ENCODE measurements around the gene LDB2.

The LDB2 gene

DNA sequence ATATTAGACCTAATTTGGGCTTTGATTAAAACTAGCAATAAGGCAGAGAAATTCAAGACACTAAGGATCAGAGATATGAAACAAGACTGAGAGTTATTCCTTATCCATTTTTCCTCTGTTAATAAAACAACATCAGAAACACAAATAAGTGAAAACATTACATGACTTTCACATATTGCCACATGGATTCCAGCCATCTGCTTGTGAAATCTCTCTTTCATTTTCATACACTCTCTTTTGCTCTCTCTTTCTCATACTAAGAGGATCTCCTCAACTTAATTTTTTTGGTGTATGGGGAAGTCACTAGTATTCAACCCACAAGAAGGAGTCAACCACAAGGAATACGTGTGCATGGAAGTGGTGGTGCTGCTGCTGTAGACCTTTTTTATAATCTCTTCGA lies 183.0 kb downstream of the LDB2 start:
- no peak for DNase-seq

GRCh38 chr4:16714191-16714590 lies 184.3 kb downstream of the LDB2 start:
- no peak for DNase-seq

DNA sequence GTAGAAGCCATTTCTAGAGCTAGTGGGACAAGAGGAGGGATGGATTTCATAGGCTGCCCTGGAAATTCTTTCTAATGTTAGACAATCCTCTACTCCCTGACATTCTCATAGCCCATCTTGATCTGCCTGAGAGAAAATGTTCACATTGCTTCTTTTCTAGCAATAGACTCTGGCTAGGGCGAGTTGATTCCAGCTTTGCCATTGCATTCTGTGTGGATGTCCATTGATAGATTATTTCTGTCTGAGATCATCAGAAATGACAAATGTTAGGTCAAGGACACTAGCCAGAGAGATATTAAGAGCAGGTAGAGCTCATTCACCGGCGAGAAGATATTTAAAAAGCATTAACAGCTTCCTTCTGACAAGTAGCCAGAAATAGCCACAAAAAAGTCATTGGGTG lies 184.7 kb downstream of the LDB2 start:
- DNase-seq: no peak

- DNase-seq: no peak
Measured at GRCh38 chr4:16713271-16713670, 185.2 kb downstream of the LDB2 start.

DNA sequence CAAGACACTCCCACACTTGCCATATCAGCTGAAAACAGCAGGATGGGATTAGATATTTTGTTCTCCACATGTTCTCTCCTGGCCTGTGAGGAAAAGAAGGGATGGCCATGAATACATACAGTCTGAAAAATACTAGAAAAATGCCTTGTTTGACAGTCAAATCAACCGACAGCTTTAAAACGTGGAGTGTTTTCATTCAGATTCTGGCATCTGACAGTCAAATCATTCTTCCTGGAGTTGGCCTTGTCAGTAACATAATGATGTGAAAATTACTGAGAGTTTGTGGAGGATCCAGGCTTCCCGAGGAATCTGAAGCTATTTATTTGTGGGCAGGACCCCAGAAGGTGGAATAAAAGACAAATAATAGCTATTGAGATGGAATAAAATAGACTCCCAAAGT lies 188.2 kb downstream of the LDB2 start:
- no peak for DNase-seq

GRCh38 chr4:16707874-16708273 lies 190.6 kb downstream of the LDB2 start:
- no peak for DNase-seq

- DNase-seq: no peak
Measured at GRCh38 chr4:16706251-16706650, 192.2 kb downstream of the LDB2 start.

DNA sequence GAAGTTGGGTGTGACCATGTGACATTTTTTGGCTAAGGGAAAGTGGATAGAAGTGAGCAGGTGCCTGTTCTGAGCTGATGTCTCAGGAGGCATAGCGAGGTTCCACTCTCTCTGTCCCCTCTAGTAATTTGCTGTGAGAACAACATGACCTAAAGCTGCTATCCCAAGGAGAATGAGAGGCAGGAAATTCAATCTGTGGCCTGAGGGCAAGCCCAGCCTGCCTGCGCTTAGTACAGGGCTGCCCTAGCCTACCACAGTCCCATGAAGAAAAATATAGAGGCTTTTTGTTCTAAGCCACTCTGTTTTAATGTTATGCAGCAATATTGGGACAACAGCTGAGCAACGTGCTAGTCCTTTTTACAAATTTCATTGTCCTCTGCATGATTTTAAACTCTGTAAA lies 193.1 kb downstream of the LDB2 start:
- no peak for DNase-seq

DNA sequence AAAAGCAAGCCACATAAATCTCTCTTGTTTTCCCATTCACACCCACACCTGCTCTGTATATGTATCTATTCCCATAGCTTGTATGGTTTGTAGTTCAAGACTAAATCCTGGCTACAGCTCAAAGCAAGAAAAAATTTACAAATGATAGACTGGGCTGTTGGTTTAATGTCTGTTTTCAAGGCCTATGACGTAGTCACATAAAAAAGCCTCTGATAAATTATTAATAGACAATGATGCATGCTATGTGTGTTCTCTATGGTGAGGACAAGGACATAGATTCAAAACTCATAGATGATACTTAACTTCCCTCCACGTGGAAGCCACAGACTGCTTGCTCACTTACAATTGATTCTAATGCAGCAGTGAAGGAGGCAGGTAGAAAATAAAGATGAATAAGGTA lies 194.0 kb downstream of the LDB2 start:
- no peak for DNase-seq

DNA sequence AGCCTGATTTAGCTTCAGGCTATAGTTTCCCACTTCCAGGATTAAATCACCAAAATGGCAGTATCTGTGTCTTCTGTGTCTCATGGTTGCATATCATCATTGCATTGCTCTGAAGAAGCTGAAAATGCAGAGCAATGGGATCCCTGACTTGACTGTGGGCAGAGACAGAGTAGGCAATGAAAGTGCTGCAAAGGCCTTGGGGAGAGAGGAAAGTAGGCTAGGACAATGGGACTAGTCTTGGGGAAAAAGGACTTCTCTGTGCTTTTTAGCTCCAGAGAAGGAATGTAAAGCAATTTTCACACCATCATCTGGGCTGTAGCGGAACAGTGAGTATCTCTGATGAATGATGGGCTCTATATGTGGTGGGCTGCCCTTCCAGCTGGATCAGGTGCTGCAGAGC lies 202.5 kb downstream of the LDB2 start:
- DNase-seq: no peak

GRCh38 chr4:16694884-16695276 lies 203.6 kb downstream of the LDB2 start:
- no peak for DNase-seq

DNA sequence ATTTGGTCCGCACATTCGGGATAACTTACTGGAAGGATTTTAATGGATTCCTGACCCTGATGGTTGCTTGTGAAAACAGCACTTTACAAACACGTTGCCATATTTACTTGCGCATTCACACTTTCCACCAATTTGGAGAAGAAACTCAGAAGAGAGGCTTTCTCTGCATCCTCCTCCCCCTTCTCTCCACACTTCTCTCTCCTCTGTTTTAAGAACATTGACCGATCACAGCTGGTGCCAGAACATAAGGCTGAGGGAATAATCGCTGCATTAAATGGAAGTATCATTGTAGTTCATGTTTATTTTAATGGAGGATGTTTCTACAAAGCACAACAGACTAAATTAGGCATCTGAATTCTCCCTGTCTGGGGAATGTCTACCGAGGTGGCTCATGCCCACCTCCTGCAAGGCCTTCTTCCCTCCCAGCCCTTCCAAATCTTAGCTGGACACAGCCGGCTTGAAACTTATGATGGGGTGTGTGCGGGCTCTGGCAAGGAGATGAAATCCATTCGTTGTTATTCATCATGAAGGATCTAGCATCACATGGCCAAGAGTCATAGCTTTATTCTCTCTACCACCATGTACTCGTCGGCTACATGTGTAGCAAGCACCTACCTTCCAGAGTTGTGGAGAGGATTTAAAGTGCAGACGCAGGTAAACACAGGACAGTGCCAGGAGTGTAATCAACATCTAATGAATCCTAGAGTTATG lies 204.1 kb downstream of the LDB2 start:
- DNase-seq: no peak

DNA sequence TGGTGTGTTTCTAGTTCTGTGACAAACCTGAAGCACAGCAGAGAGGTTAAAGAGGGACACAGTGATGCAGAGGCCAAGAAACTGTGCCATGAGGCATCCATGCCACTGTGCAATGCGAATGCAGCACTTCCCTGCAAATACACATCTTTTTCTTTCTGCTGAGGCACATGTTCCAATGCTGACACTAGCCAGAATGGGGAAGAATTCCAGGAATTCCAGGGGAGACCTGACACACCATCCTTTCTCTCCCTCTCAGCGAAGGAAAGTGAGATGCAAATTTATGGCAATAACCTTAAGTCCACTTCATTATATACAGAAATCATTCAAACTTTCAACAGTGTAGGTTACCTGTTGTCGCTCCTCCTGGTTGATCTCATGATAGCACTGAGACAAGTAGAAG lies 204.8 kb downstream of the LDB2 start:
- DNase-seq: no peak

DNA sequence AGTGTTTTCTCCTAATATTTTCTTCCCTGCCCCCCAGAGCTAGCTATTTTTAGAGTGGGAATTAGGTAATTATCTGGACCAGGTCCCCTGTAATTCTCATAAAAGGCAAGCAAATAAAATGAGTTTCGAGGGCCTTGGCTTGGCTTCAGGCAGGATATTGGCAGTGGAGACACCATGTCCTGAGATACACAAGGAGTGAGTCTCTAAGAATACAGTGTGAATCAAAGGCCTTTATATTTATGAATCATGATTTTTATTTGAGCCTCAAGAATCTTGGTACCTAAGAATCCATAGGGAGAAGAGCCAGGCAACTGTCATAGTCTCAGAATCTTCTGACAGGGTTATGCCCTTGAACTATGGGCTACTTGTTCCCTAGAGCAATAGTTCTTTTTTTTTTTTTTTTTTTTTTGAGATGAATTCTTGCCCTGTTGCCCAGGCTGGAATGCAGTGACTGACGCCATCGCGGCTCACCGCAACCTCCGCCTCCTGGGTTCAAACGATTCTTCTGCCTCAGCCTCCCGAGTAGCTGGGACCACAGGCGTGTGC lies 205.4 kb downstream of the LDB2 start:
- no peak for DNase-seq

GRCh38 chr4:16692524-16692923 lies 205.9 kb downstream of the LDB2 start:
- no peak for DNase-seq

DNA sequence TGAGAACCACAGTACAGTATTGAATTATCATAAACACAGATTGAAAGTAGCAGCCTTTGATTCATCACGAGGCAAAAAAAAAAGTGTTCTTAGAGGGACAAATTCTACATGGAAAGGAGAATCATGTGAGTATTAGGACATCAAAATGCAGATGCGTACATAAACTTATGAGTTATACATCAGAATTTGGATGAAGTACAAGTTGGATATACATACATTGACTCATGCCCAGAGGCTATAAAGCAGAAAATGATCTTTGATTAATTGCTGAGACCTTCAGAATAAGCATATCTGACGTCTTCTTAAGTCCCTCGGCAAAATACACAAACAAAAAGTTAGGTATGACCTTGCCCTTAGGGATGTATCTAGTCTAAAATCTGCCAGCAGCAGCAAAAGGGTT lies 206.4 kb downstream of the LDB2 start:
- no peak for DNase-seq

GRCh38 chr4:16691450-16691849 lies 207.0 kb downstream of the LDB2 start:
- DNase-seq: no peak

DNA sequence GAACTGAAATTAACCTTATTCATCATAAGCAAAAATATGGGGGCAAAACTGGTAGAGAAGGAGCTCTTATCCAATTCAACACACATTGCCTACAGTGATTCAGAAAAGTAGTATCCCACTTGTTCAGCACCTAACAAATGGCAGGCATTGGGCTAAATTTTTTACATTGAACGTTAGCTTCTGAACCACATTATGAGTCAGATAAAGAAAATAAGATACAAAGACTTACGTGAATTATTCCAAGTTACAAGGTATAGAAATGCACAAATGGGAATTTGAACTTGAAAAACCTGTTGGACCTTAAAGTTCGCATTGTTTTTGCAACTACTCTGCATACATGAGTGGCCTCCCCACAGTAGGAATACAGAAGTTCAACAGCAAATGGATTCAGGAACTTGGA lies 210.6 kb downstream of the LDB2 start:
- DNase-seq: no peak

DNA sequence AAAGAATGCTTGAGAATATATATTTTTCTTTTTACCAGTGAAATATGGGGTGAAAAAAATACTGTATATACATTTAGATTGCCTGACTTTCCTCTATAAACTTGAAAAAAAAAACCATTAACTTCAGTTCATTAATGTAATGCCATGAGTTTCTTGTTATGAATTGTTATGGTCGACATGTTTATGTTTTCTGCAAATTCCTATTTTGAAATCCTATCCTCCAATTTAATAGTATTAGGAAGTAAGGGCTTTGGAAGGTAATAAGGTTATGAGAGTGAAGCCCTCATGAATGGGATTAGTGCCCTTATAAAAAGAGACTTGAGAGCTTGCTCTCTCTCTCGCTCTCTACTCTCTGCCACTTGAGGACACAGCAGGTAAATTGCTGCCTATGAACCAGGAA lies 211.4 kb downstream of the LDB2 start:
- no peak for DNase-seq

- DNase-seq: no peak
Measured at GRCh38 chr4:16686195-16686594, 212.2 kb downstream of the LDB2 start.

GRCh38 chr4:16685536-16685935 lies 212.9 kb downstream of the LDB2 start:
- DNase-seq: no peak

DNA sequence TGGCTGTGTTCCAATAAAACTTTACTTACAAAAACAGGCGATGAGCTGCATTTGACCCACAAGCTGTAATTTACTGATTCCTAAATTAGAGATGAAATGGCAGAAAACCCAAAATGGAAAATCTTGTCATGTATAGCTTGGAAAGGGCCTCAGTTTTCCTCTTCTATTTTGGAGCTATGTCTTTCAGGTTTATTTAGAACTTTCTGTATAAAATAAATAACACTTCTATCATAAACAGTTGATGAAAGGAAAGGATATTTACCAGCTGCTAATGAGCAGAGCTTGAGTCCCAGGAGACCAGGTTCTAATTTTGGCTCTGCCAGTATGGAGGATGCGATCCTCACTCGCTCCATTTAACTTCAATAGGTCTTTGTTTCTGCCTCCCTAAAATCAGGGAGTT lies 213.5 kb downstream of the LDB2 start:
- no peak for DNase-seq

DNA sequence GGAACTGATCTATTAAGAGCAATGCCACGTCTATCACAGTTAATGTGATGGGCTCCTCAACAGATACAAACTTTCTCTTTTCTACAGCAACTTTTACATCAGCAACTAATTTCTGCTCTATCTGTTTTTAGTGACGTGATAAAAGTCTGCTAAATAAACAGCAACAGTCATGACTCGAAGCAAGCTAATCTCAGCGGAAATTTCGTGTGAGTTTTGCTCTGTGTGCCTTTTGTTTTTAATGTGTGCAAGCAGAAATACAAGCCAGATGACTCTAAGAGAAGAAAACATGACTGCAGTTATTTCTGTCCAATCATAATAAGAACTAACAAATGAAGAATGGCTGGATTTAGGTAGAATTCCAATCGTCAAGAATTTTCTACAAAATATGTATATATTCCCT lies 214.3 kb downstream of the LDB2 start:
- no peak for DNase-seq

DNA sequence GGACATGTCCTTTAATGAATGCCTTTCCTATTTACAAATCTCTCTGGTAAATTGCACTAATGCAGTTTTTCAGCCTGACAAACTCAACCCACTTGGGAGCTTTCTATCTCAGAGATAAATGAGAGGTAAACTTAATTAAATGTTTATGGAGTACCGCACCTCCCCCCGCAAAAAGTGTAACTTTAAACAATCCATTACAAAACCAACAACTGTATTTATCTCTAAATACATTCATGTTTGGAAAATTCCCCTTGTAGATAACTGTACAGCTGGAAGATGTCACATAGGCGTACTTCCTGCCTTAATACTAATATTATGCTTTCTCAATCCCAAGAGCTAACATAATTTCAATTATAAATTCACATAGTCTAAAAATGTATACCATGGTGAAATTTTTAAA lies 215.5 kb downstream of the LDB2 start:
- DNase-seq: no peak
